CD4-positive, alpha-beta T cell treated with Interleukin-2 at 100 ng/mL for 4 hours (primary cell): ENCODE results near the gene ERG28.
"Not testable (repeated sequence)": the region's sequence is repeated elsewhere in the genome, so short reads cannot be mapped to it uniquely, and the experiment has no call there.

Source experiments
- DNase-seq: peaks from one replicate; pipeline ENCODE4 v3.0.0-alpha.2; 2020; ENCODE audit warnings: low spot score

The ERG28 gene

DNA sequence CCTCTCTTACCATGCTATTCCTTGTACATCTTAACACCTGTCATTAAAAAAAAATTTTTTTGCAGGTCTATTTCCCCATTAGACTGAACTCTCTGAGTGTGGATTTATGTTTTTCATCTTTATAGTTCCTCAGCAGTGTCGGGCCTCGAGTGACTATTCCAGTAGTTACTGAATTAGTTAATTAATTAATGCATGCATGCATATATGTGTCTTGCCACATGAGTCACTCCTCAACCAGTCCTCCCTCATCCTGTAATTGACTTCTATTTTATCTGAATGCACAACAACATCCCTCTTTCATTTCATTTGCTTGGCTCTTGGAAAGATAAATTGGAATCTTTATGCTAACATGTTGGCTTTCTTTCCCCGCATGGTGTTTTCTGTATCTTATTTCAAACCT is 35.6 kb downstream of the ERG28 start:
- no peak for DNase-seq

GRCh38 chr14:75619548-75619947 is 41.1 kb downstream of the ERG28 start:
- DNase-seq: no peak

DNA sequence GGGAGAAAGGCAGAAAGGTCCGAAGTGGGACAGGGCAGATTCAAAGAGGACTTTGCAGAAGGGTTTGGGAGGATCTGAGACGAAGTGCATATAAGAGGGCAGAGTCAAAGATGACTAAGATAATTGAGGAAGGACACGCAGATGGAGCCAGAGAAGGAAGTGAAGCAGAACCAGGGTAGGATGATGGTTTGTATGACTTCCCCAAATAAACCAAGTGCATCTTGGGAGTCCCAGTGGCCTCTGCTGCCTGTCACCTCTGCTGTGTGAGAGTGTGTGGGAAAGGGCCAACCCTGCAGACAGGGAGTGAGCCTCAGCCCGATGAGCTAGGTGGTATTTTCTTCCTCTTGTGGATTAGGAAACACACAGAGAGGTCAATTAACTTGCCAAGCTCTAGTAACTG is 45.5 kb downstream of the ERG28 start:
- DNase-seq: peak; percentile 3

GRCh38 chr14:75614179-75614578 is 46.5 kb downstream of the ERG28 start:
- no peak for DNase-seq

GRCh38 chr14:75612157-75612556 is 48.5 kb downstream of the ERG28 start:
- no peak for DNase-seq

DNA sequence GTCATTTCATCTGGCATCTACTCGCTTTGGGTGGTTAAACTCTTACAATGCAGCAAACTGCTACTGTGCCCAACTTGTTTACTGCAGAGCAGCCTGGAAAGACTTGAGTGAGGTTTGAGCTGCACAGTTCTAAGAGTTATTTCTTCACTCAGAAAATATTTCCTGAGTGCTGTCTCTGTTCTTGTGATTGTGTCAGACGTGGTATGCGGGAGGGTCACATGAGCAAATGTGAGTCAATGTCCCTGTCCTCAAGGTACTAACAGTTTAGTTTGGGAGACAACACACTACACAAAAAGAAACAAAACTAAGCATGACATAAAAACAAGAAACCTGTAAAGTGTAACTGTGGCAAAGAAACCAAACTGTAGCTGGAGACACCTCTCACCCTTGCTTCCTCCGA is 49.8 kb downstream of the ERG28 start:
- no peak for DNase-seq

DNA sequence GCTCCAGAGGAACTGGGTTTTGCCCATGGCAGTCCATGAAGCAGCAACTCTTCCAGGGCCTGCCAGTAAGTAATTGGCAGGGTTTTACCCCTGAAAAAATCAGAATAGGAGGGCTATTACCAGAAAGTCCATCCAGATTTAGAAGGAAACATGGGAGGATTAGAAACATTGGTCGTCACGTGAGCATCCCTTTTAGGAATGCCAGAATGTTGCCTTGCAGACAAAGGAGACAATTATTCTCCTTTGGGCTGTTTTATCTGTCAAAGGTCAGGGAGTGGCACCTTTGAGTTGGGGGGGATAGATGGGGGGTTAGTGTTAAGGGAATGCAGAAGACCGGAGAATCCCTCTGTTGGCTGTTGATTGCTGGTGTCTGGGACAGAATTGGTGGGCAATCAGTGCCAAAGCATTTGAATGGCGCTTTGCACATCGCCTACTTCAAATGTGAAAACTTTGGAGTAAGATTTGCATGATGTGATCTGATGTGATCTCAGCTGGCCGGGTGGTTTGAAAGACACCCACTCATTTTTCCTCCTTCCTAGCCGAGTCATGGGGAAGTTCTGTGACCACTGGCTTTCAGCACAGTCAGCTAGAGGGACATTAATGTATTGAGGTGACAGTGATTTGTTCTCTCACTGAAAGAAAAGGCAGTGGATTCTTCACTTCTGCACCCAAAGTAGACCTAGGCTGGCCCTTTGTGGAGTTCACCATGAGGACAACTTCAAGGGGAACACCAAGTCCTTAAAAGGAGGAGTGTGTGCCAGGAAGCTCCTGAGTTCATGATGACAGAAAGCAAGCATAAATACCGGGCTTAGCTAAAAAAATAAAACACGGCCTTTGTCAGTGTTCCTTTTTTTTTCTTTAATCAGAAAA is 50.8 kb downstream of the ERG28 start:
- DNase-seq: peak; percentile 4

GRCh38 chr14:75609116-75609515 is 51.6 kb downstream of the ERG28 start:
- DNase-seq: no peak

- no peak for DNase-seq
These were observed 52.6 kb downstream of the ERG28 start for GRCh38 chr14:75607842-75608640.

GRCh38 chr14:75607044-75607443 is 53.6 kb downstream of the ERG28 start:
- DNase-seq: no peak

- DNase-seq: no peak
These were observed 54.8 kb downstream of the ERG28 start for GRCh38 chr14:75605916-75606315.

- DNase-seq: no peak
These were observed 55.5 kb downstream of the ERG28 start for GRCh38 chr14:75604979-75605851.

- DNase-seq: no peak
These were observed 58.2 kb downstream of the ERG28 start for GRCh38 chr14:75602503-75602902.

- DNase-seq: not testable (repeated sequence)
These were observed 59.6 kb downstream of the ERG28 start for GRCh38 chr14:75601061-75601460.

GRCh38 chr14:75600100-75600499 is 60.6 kb downstream of the ERG28 start:
- not testable (repeated sequence) for DNase-seq
